HG02763 (cell line): ENCODE data around the gene FBN3.
"Not testable (repeated sequence)": the region's sequence is repeated elsewhere in the genome, so short reads cannot be mapped to it uniquely, and the experiment has no call there.

Experiments
- ATAC-seq: cut with Tn5 transposase; IDR thresholded peaks from one replicate; pipeline ENCODE4 v1.9.1; 2021; ENCODE audit warnings: mild to moderate bottlenecking, moderate library complexity; ENCODE audit not compliant: unreplicated experiment

Gene FBN3

GRCh38 chr19:8025316-8025715, 124.1 kb downstream of the FBN3 start:
- no peak for ATAC-seq

GRCh38 chr19:8024256-8024655, 125.1 kb downstream of the FBN3 start:
- not testable (repeated sequence) for ATAC-seq

GRCh38 chr19:8023371-8023770, 126.0 kb downstream of the FBN3 start:
- ATAC-seq: no peak

GRCh38 chr19:8022275-8022674, 127.1 kb downstream of the FBN3 start:
- ATAC-seq: no peak

GRCh38 chr19:8021374-8021773, 128.0 kb downstream of the FBN3 start:
- ATAC-seq: no peak

GRCh38 chr19:8020681-8021080, 128.7 kb downstream of the FBN3 start:
- no peak for ATAC-seq

- ATAC-seq: no peak
Observed at GRCh38 chr19:8017808-8018207, 131.6 kb downstream of the FBN3 start.
